ENCODE measurements around the gene HIPK3.
A peak's percentile ranks its signal among the peaks of the same experiment; 100 is the strongest.
"Not testable (repeated sequence)": the region's sequence is repeated elsewhere in the genome, so short reads cannot be mapped to it uniquely, and the experiment has no call there.

Gene HIPK3

DNA sequence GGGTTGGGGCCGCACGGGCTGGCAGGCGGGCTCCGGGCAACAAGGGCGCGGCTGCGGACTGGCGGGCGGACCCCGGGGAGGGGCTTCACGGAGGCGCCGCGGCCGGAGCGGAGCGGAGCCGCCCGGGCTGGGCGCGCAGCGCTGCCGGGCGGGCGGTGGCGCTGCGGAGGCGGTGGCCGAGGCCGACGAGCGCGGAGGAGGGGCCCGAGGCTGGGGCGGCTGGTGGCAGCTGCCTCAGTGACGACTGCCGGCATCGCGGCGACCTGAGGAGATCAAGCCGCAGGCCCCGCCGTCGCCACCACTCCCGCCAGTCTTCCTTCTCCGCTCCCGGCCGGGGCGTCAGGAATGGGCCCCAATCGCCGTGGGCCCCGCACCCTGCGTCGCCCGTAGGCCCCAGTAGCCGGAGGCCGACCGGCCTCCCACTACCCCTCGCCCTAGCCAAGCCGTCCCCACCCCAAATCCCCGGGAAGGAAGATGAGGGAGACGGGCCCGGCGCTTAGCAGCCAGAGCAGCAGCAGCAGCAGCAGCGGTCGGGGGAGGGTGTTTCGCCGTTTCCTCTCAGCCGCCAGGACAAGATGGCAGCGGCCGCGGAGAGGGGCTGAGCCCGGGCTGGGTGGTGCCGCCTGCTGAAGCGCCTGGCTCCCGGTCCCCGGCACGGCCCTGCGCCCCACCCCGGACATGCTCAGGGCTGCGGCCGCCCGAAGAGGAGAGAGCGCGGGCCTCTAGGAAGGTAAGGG lies at the start of gene HIPK3:
Gene HIPK3 (plus strand): TSS at position 222 of the 737 bp plus-strand sequence.
- peak; percentile 74 to 94 for DNase-seq

DNA sequence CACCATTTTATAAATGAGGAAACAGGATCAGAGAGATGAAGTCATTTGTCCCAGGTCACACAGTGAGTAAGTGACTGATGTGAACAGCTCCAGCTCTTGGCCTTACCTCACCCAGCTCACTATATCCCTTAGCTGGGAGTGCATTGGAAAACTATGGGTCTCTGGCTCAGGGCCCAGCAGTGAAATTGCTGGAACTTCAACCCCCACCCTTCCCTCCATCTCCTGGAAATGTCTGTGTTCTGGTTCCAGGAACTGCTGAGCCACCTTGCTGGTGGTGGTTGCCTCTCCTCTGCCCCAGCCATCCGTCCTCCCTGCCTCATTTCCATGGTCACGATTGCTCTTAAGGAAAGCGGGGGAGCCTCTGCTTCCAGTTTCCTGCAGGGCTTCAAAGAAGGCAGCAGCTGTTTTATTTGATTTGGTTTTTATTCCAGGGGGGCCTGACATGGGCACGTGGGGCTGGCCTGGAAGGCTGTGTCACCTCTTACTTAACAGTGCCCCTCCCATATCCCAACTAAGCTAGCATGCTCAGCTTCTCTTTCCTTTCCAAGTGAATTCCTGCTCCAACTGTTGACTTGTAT lies 49.7 kb upstream of the HIPK3 start:
- no peak for DNase-seq

DNA sequence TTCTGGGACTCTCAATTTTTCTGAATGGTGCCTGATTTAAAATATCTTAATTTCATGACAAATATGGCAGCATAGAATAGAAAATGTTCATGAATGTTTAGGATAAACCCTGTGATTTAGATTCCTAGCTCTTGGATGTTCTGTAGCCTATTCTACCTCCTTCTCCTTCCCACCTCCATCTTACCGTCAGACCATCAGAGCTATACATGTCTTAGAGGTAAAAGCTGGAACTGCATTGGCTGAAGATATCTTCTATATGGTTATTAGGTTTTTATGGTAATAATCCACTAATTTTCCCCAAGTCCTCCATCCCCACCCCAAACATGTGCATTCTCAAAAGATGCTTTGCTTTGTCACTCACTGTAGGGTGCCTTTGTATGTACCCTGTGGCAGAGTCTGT lies 49.0 kb upstream of the HIPK3 start:
- no peak for DNase-seq

DNA sequence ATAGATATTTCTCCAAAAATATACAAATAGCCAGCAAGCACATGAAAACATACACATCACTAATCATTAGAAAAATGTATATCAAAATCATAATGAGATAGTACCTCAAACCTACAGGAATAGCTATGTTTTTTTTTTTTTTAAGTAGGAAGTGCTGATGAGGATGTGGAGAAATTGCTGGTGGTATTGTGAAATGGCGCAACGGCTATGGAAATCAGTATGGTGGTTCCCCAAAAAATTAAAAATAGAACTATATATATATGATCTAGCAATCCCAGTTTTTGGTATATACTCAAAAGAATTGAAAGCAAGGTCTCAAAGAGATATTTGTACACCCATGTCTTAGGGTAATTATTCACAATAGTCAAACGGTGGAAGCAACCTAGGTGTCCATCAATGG lies 46.0 kb upstream of the HIPK3 start:
- DNase-seq: peak in 1 of 2 donors; percentile 25

DNA sequence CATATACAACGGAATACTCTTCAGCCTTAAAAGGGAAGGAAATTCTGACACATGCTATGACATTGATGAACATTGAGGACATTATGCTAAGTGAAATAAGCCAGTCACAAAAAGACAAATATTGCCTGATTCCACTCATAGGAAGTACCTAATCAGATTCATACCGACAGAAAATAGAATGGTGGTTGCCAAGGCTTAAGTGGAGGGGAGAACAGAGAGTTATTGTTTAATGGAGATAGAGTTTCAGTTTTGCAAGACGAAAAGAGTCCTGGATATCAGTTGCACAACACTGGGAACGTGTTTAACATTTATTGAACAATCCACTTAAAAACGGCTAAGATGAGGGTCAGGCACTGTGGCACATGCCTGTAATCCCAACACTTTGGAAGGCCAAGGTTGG lies 45.6 kb upstream of the HIPK3 start:
- peak in 1 of 2 donors; percentile 8 for DNase-seq

DNA sequence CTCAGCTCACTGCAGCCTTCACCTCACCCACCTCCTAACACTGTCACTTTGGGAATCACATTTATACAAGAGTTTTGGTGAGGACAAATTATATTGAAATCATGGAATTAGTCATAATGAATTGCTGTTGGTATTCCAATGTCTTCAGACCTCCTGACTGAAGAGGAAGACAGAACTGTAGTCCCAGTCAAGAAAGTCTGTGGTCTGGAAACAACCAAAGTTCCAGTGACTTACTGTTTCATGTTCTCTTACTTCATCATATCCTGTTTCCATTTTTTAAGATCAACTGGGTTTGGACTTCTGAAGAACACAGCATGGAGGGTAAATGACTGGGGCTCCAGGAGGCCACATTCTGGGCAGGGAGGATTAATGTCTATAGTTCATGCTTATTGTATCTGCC lies 43.0 kb upstream of the HIPK3 start:
- no peak for DNase-seq

DNA sequence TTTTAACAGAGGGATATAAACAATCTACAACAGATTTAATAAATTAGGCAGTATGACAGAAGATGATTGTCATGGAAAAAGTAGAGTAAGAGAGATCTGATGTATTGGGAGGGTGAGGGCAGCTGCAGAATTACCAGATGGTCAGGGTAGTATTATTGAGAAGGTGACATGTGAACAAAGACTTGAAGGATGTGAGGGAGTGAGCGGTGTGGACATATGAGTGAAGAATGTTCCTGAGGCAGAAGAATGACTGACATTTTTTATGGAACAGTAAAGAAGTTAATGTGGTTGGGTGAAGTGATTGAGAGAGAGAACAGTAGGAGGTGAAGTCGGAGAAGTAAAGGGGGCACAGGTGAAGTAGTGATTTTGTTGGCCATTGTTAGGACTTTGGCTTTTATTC lies 42.4 kb upstream of the HIPK3 start:
- no peak for DNase-seq

DNA sequence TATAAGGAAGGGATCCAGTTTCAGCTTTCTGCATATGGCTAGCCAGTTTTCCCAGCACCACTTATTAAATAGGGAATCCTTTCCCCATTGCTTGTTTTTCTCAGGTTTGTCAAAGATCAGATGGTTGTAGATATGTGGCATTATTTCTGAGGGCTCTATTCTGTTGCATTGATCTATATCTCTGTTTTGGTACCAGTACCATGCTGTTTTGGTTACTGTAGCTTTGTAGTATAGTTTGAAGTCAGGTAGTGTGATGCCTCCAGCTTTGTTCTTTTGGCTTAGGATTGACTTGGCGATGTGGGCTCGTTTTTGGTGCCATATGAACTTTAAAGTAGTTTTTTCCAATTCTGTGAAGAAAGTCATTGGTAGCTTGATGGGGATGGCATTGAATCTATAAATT lies 40.5 kb upstream of the HIPK3 start:
- not testable (repeated sequence) for DNase-seq

DNA sequence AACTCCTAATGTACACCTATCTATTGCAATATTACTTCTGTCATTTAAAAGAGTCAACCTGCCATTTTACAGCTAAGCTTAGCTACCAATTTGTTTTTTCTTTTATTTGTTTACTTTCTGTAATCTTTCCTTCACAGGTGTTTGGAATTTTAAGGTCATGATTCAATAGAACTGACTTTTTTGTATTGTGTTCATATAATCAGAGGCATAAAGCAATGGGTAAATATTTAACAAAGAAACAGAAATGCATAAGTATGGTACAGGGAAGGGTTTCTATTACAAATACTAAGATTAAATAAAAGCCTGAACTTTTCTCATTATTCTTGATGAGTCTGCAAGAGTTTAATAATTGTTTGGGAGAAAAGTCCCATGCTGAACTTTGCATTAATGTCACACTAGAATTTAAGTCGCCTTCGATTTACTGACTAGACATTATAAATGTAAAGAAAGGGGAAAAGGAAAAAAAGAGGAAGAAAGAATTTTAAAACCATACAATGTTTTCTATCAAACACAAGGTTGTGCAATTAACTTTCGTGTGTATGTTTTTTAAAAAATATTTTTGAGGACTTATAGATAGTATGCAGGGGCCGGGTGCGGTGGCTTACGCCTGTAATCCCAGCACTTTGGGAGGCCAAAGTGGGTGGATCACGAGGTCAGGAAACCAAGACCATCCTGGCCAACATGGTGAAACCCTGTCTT lies 35.0 kb upstream of the HIPK3 start:
- no peak for DNase-seq

DNA sequence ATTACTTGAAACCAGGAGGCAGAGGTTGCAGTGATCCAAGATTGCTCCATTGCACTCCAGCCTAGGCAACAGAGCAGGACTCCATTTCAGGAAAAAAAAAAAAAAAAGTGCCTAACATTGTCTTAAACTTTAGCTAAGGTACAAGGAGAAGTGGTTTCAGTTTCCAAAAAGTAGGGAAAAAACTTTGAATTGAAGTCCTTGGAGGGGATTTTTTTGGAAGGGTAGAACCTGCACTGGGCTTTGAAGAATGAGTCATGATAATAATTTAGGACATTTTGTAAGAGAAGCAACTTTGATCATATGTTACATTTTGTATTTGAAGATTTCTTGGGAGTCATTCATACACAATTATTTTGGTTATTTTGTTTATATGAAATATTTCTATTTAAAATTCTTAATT lies 31.8 kb upstream of the HIPK3 start:
- DNase-seq: no peak

DNA sequence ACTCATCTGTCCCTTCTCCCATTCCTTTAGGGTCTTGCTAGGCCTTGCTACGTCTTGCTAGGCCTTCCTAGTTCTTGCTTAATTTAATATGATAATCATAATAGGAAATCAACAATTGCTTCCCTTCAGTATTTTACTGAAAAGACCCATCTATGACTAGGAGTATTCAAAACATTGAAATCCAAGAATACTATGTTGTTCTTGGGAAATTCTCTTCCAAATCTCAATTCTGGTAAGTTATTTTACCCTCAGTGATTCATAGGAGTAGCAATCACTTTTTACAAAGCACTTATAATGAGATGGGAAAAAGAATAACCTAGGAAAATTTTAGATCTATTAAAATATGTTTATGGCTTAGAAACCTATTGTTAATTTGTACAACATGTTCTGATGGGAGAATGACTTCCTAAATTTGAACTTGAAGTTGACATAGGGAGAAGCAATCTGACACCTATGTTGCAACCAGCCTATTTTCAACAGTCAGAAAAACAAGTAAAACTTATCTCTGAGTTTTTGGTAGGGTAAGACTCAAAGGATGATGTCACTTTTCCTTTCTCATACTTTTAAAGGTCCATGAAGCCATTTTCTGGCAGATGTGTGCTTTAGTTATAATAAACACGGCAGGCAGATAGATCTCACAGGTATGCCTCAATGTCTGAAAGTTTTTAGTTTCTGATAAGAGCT lies 29.5 kb upstream of the HIPK3 start:
- DNase-seq: peak in 1 of 2 donors; percentile 42

DNA sequence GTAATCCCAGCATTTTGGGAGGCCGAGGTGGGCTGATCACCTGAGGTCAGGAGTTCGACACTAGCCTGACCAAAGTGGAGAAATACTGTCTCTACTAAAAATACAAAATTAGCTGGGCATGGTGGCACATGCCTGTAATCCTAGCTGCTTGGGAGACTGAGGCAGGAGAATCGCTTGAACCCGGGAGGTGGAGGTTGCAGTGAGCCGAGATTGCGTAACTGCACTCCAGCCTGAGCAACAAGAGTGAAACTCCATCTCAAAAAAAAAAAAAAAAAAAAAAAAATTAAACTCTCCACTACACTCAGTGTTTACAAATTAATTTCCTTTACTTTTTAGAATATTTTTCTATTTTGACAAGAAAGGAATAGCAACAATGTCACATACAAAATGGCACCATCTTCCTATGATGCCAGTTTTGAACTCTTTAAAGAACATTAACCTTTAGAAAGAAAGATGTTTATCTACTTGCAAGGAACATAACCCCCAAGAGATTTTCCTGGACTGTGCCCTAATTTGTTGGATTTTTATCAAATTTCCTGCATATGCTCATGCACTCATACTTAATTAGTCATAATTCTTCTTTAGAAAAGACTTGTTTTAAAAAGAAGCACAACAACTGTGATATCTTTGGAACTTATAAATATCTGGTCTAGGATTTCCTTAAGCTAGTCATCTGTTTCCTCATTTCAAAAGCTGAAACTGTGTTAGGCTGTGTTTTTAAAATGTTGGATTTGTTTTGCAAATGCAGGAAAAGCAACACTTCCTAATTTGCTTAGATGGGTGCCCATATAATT lies 22.6 kb upstream of the HIPK3 start:
- peak in 1 of 2 donors; percentile 80 for DNase-seq

DNA sequence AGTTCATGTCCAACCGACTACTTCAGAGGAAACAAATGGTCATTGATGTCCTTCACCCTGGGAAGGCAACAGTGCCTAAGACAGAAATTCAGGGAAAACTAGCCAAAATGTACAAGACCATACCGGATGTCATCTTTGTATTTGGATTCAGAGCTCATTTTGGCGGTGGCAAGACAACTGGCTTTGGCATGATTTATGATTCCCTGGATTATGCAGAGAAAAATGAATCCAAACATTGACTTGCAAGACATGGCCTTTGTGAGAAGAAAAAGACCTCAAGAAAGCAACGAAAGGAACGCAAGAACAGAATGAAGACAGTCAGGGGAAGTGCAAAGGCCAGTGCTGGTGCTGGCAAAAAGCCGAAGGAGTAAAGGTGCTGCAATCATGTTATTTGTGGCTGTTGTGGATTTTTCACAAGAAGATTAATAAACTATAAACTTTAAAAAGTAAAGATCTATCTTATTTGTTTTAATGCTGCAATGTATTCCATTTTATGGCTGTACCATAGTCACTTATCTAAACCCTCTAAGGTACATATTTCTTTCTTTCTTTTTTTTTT lies 20.1 kb upstream of the HIPK3 start:
- no peak for DNase-seq

DNA sequence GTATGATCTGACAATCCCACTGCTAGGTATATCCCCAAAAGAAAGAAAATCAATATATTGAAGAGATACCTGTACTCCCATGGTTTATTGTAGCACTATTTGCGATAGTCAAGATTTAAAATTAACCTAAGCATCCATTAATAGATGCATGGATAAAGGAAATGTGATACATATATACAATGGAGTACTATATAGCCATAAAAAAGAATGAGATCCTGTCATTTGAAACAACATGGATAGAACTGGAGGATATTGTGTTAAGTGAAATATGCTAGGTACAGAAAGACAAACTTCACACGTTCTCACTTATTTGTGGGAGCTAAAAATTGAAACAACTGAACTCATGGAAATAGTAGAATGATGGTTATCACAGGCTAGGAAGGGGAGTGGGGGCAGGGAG lies 14.6 kb upstream of the HIPK3 start:
- no peak for DNase-seq

DNA sequence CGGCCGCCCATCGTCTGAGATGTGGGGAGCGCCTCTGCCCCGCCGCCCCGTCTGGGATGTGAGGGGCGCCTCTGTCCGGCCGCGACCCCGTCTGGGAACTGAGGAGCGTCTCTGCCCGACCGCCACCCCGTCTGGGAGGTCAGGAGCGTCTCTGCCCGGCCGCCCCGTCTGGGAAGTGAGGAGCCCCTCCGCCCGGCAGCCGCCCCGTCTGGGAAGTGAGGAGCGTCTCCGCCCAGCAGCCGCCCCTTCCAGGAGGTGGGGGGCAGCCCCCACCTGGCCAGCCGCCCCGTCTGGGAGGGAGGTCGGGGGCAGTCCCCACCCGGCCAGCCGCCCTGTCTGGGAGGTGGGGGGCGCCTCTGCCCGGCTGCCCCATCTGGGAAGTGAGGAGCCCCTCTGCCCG lies 13.5 kb upstream of the HIPK3 start:
- DNase-seq: not testable (repeated sequence)

DNA sequence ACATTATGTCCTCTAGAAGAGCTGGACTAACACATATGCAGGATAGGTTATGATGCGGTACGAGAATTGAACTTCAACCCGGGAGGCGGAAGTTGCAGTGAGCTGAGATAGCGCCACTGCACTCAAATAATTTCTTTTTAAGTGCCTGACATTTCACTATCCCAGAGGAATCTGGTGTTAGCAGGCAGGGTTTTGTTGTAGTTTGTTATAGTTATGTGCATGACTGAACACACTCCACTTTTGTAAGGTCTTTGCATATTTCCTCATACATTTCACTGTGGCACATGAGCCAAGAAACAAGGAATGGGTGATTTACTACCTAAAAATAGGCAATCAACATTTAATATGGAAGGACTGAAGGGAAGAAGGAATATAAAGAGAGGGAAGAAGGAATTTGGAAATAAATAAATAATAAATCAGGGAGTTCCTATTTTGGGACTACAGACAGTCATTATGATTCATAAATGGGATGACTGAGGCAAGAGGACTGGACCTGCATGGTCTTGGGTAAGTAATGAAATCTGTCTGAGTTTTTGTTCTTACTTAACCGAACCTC lies 8.7 kb upstream of the HIPK3 start:
- no peak for DNase-seq

DNA sequence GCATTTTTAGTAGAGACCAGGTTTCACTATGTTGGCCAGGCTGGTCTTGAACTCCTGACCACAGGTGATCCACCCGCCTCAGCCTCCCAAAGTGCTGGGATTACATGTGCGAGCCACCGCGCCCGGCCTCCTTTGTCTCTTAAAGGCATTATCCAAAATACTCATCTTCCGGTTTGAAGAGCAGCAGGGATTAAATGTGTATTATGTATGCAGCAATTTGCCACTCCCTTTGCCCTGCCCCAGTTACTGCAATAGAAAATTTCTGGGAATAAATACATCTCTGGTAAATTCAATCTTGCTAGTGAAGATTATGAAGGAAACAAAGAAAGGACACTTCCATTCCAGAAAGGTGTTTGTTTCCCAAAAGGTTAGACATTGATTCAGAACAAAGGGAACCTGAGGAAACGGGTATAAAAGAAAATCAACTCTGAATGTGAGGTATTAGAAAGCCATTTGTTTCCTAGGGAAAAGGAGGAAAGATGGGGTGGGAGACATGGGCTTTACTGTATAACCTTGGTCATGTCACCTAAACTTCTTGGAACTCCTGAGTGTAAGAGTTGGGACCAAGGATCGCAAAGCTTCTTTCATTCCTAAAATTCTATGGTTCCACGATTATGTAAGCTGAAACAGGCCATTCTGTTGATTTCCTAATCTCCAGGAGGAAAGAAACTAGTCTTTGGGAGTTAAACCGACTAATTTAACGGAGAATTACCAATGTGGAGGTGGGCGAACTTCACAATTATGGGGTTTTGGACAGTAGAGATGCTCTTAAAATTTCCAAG lies 959 bp upstream of the HIPK3 start:
- no peak for DNase-seq

DNA sequence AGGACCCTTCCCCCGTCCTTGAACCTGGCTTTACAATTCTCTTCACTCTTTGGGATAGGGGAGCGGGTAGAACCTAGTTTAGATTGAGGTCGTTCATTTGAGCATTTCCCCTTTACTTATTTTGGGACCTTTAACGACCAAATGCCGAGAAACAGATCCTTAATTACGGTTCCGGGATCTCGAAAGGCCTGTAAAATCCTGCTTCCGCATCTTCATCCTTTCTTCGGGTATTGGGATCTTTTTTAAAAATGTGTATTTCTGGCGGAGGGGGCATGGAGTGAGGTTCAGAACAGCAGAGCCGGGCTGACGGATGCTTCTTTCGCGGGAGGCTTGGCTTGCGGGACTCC lies 395 bp upstream of the HIPK3 start:
- DNase-seq: peak in 1 of 2 donors; percentile 53

DNA sequence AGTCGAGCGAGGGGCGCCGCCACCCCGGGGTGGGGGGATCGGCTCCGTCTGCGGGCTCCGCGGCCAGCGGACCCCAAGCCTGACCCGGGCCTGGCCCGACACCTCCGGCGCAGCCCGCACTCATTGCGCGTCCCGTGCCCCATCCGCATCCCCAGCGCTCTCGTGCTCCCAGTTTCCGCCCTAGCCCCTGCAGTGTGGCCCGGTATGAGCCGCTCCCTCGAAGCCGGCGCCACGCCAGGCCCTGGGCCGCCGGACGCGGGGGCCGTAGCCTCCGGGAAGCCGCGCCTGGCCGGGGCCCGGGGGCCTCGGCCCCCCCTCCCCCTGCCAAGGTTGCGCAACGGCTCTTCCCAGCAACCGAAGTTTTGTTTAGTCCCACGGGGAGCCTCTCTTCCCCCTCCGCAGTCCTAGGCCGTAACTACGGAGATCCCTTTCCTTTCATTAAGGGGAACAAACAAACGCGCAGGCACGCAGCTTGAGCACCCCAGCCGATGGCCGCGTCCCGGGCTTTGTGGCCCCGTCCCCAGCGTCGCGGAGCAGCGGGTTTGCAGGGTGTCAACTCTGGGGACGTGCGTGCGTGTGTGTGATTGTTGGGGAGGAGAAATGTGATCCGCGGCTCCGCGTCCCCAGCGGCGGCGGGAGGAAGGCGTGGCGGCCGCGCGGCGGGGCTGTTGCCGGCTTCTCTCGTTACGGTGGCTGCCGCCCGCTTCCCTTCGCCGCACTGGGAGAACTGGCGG lies 883 bp downstream of the HIPK3 start:
- DNase-seq: peak; percentile 88 to 91

DNA sequence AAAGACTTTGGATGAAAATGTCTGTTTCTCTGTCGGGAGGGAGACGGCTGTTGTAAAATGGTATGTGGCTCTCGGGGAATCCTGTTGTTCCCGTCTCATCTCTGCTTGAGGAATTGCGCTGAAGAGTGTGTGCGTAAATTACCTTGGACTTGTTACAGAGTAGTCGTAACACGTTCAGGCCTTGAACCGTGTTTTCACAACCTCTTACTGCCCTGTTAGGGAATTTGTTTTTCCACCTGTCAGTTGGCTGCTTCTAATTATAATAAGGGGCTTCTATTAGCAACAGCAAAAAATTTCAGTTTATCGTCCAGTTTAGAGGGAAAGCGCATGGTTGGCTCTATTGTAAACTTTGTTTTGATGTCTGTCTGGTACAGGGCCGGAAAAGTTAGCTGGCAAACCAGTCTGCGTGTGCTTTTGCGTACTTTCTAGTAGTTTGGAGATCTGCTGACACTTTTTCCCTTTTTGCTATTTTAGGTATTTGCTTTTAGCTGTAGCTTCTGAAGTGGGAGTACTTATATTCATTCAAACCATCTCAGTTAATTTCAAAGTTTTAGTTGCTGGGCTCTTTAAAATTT lies 1.5 kb downstream of the HIPK3 start:
- DNase-seq: no peak

Data from bone marrow (tissue), 2 donors.